Measurements from ENCODE around the gene TOX2. TPM values are rescaled to one million over a fixed set of nuclear protein-coding genes. Genes with fewer than 3 reads are reported as not detected.

Gene TOX2
- total RNA-seq, 1 experiment from 2014 or later, result 2.7 TPM

DNA sequence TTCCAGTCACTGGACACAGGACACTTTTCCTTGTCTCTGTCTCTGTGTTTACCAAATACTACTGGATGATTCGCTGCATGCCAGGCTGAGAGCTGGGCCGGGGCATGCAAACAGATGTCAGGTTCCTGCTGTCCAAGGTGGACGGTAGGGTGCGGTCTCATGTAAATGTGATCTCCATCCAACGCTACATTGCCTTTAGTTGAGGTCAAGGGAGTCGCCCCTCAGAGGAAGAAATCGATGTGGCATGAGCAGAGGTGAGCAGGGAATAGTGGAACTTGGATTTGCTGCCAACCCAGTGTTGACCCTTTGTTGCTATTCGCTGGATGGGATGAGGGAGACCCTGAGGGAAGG, 9.8 kb upstream of the TOX2 start:
- no TSS peak for BruUV-seq (replicated peaks)
- ChIA-PET POLR2A (no interaction called here), CTCF (no interaction called here)
- TF ChIP-seq, protein P1, sequence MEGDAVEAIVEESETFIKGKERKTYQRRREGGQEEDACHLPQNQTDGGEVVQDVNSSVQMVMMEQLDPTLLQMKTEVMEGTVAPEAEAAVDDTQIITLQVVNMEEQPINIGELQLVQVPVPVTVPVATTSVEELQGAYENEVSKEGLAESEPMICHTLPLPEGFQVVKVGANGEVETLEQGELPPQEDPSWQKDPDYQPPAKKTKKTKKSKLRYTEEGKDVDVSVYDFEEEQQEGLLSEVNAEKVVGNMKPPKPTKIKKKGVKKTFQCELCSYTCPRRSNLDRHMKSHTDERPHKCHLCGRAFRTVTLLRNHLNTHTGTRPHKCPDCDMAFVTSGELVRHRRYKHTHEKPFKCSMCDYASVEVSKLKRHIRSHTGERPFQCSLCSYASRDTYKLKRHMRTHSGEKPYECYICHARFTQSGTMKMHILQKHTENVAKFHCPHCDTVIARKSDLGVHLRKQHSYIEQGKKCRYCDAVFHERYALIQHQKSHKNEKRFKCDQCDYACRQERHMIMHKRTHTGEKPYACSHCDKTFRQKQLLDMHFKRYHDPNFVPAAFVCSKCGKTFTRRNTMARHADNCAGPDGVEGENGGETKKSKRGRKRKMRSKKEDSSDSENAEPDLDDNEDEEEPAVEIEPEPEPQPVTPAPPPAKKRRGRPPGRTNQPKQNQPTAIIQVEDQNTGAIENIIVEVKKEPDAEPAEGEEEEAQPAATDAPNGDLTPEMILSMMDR (IDR thresholded peaks at IDR 0.05; ENCODE audit: unreplicated experiment), result no peak
- Mint-ChIP-seq H3K4me1 (ENCODE audit: insufficient read depth, unreplicated experiment) (no peaks in the 10 kb centered on the region), H3K9me3 (ENCODE audit: unreplicated experiment) (peaks cover 16% of the 10 kb centered on the region), H3K4me3 (ENCODE audit: unreplicated experiment) (no peak overlapping the region), H3K27ac (ENCODE audit: low read depth, unreplicated experiment) (no peak overlapping the region), H3K36me3 (ENCODE audit: insufficient read depth, unreplicated experiment) (no peaks in the 10 kb centered on the region), H3K27me3 (ENCODE audit: insufficient read depth, unreplicated experiment) (no peaks in the 10 kb centered on the region)
- intact Hi-C loops (cut with micrococcal nuclease), result no loop called here
- DNase-seq (ENCODE audit: unreplicated experiment), result no peak

DNA sequence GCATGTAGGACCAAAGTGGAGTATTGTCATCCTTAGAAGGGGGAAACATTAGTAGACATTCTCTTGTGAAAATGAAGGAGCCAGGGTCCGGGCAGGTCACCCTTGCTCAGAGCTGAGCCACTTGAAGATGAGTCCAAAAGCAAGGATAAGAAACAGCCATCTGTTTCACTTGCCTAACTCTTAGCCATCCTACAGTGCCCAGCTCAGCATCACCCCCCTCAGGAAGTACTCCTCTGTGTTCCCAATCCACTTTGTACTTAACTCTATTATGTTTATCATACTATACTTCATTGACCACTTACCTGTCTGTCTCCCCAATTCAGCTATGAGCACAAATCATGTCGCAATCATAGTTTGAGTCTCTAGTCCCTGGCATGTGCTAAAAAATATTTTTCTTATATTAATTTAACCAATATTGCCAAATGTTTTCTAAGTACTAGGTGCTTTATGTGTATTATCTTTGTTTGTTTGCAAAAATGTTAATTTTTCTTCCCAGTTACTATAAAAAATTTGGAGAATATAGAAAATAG, 8.1 kb upstream of the TOX2 start:
- CTCF ChIA-PET, result interaction anchor here (0.6 to 1.2 kb wide), 2 partner anchors 62 to 233 kb away, joined by 4 read pairs; no protein-coding TSS in a partner anchor
- intact Hi-C loops (cut with micrococcal nuclease), result no loop called here
- Mint-ChIP-seq H3K9me3 (ENCODE audit: unreplicated experiment) (peaks cover 11% of the 10 kb centered on the region), H3K36me3 (ENCODE audit: insufficient read depth, unreplicated experiment) (no peaks in the 10 kb centered on the region), H3K4me1 (ENCODE audit: insufficient read depth, unreplicated experiment) (no peaks in the 10 kb centered on the region), H3K27ac (ENCODE audit: low read depth, unreplicated experiment) (no peak overlapping the region), H3K4me3 (ENCODE audit: unreplicated experiment) (no peak overlapping the region), H3K27me3 (ENCODE audit: insufficient read depth, unreplicated experiment) (no peaks in the 10 kb centered on the region)
- TF ChIP-seq, protein P1 (IDR thresholded peaks at IDR 0.05; ENCODE audit: unreplicated experiment), result no peak
- no TSS peak for BruUV-seq (replicated peaks)
- POLR2A ChIA-PET, result interaction anchor here (0.6 kb wide), 1 partner anchor 21 kb away, joined by 3 read pairs; no protein-coding TSS in a partner anchor
- DNase-seq (ENCODE audit: unreplicated experiment), result no peak

DNA sequence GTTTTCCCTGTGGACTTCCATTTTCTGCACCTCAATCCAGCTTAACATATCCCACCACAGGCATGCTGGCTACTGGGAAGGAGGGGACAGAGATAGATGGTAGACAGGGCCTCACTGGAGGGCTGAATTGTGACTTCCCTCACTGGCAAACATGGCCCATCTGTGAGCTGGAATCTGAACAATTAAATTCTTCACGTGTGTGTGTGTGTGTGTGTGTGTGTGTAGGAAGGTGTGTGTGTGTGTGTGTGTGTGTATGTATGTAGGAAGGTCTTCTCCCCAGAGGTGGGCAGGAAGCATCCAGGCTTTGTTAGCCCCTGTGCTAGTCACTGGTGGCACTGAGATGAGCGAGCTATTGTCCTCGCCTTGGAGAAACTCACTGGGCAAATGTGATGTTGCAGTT, 5.4 kb upstream of the TOX2 start:
- DNase-seq (ENCODE audit: unreplicated experiment), result no peak
- Mint-ChIP-seq H3K27ac (ENCODE audit: low read depth, unreplicated experiment) (no peak overlapping the region), H3K9me3 (ENCODE audit: unreplicated experiment) (peaks cover 7% of the 10 kb centered on the region), H3K4me3 (ENCODE audit: unreplicated experiment) (no peak overlapping the region), H3K36me3 (ENCODE audit: insufficient read depth, unreplicated experiment) (peaks cover 6% of the 10 kb centered on the region), H3K27me3 (ENCODE audit: insufficient read depth, unreplicated experiment) (no peaks in the 10 kb centered on the region), H3K4me1 (ENCODE audit: insufficient read depth, unreplicated experiment) (no peaks in the 10 kb centered on the region)
- ChIA-PET CTCF (interaction anchor here (0.6 to 0.7 kb wide), 2 partner anchors 38 to 89 kb away, joined by 3 read pairs; no protein-coding TSS in a partner anchor), POLR2A (interaction anchor here (0.6 kb wide), 1 partner anchor 78 kb away, joined by 3 read pairs; no protein-coding TSS in a partner anchor)
- BruUV-seq (replicated peaks), result no TSS peak
- TF ChIP-seq, protein P1 (IDR thresholded peaks at IDR 0.05; ENCODE audit: unreplicated experiment), result no peak
- intact Hi-C loops (cut with micrococcal nuclease), result no loop called here

DNA sequence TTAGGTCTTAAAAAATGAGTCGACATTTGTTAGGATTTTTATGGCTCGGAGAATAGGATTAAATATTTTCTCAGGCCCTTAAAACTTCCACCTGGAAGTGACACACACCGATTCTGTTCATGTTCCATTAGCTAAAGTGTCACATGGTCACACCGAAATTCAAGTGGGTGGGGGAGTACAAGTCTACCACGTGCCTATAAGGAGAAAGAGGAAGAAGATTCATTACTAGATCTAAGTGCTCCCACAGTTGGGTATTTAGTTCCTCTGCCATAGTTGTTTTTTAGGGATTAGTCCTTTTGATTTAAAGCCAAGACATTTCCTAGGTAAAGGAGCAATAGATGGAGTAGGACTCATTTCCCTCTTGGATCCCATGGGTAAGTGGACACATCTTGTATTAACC, 4.9 kb upstream of the TOX2 start:
- no TSS peak for BruUV-seq (replicated peaks)
- Mint-ChIP-seq H3K9me3 (ENCODE audit: unreplicated experiment) (peaks cover 7% of the 10 kb centered on the region), H3K27ac (ENCODE audit: low read depth, unreplicated experiment) (no peak overlapping the region), H3K36me3 (ENCODE audit: insufficient read depth, unreplicated experiment) (peaks cover 6% of the 10 kb centered on the region), H3K4me1 (ENCODE audit: insufficient read depth, unreplicated experiment) (no peaks in the 10 kb centered on the region), H3K27me3 (ENCODE audit: insufficient read depth, unreplicated experiment) (no peaks in the 10 kb centered on the region), H3K4me3 (ENCODE audit: unreplicated experiment) (no peak overlapping the region)
- CTCF ChIA-PET, result interaction anchor here (0.6 to 1.0 kb wide), 2 partner anchors 89 to 371 kb away, joined by 3 read pairs; no protein-coding TSS in a partner anchor
- no peak for DNase-seq (ENCODE audit: unreplicated experiment)
- POLR2A ChIA-PET, result no interaction called here
- TF ChIP-seq, protein P1 (IDR thresholded peaks at IDR 0.05; ENCODE audit: unreplicated experiment), result no peak
- intact Hi-C loops (cut with micrococcal nuclease), result no loop called here
